DOHH2 (cell line): ENCODE measurements around the gene TTC29.

Experiments used
- H3F3A ChIP-seq: fragments of 200-600 bp; sonication (generic), shearing (Covaris generic); 2 replicates; pipeline ENCODE4 v1.6.0; 2016; ENCODE audit warnings: antibody characterized with exemption, mild to moderate bottlenecking; ENCODE audit not compliant: control insufficient read depth, insufficient read depth
- H3K27ac ChIP-seq: fragments of 200-600 bp; sonication (generic); 2 replicates; pipeline ENCODE4 v1.5.1; 2014; ENCODE audit warnings: low read depth, mild to moderate bottlenecking, low read length, moderate library complexity
- H3K27me3 ChIP-seq: fragments of 200-600 bp; sonication (generic); 2 replicates; pipeline ENCODE4 v1.6.1; 2014; ENCODE audit warnings: mild to moderate bottlenecking, low read length, mixed read lengths; ENCODE audit not compliant: control insufficient read depth
- H3K36me3 ChIP-seq: fragments of 200-600 bp; sonication (generic); 2 replicates; pipeline ENCODE4 v1.6.1; 2014; ENCODE audit warnings: mild to moderate bottlenecking, low read length, moderate library complexity, mixed read lengths; ENCODE audit not compliant: control insufficient read depth
- H3K4me1 ChIP-seq: fragments of 200-600 bp; sonication (generic); 2 replicates; pipeline ENCODE4 v1.6.1; 2014; ENCODE audit warnings: mild to moderate bottlenecking, low read length, mixed read lengths; ENCODE audit not compliant: control insufficient read depth
- H3K4me2 ChIP-seq: fragments of 200-600 bp; sonication (generic); 2 replicates; pipeline ENCODE4 v1.6.0; 2014; ENCODE audit warnings: mild to moderate bottlenecking, low read length, moderate library complexity
- H3K4me3 ChIP-seq: fragments of 200-600 bp; sonication (generic); 2 replicates; pipeline ENCODE4 v1.5.1; 2014; ENCODE audit warnings: mild to moderate bottlenecking, low read length, mixed read lengths
- H3K79me2 ChIP-seq: fragments of 200-600 bp; sonication (generic); 2 replicates; pipeline ENCODE4 v1.6.1; 2014; ENCODE audit warnings: mild to moderate bottlenecking, low read length, mixed read lengths; ENCODE audit not compliant: control insufficient read depth
- H3K9me2 ChIP-seq: fragments of 200-600 bp; sonication (generic); replicated peaks from 2 replicates; pipeline ENCODE4 v1.6.1; 2014; ENCODE audit warnings: mild to moderate bottlenecking, low read length, mixed read lengths; ENCODE audit not compliant: control insufficient read depth
- H3K9me3 ChIP-seq: fragments of 200-600 bp; sonication (generic); 2 replicates; pipeline ENCODE4 v1.6.1; 2014; ENCODE audit warnings: antibody characterized with exemption, low read length, mixed read lengths; ENCODE audit not compliant: control insufficient read depth, insufficient read depth
- H4K20me1 ChIP-seq: fragments of 200-600 bp; sonication (generic); 2 replicates; pipeline ENCODE4 v1.6.0; 2014; ENCODE audit warnings: low read depth, mild to moderate bottlenecking, antibody characterized with exemption, low read length, moderate library complexity; ENCODE audit not compliant: control insufficient read depth, insufficient read depth
- CTCF ChIP-seq: fragments of 200-600 bp; sonication (generic); IDR thresholded peaks from one replicate; pipeline ENCODE4 v1.5.1; 2014; ENCODE audit warnings: antibody characterized with exemption, mild to moderate bottlenecking, low read depth, low read length; ENCODE audit not compliant: poor library complexity, severe bottlenecking
- EZH2phosphoT487 ChIP-seq: fragments of 200-600 bp; sonication (generic); IDR thresholded peaks from 2 replicates; pipeline ENCODE4 v1.6.1; 2017; ENCODE audit warnings: borderline replicate concordance, mild to moderate bottlenecking, antibody characterized with exemption, low read length, moderate library complexity, mixed read lengths

Gene TTC29

GRCh38 chr4:146900295-146900694, 45.4 kb downstream of the TTC29 start:
- Histone ChIP-seq H3K9me2 (no peaks in the 10 kb centered on the region), H3K79me2 (no peaks in the 10 kb centered on the region), H3F3A (no peaks in the 10 kb centered on the region), H3K9me3 (no peaks in the 10 kb centered on the region), H3K27me3 (peaks cover 5% of the 10 kb centered on the region; the same call in 1 of the 2 replicates), H3K27ac (no peak overlapping the region), H3K4me3 (no peak overlapping the region), H4K20me1 (no peaks in the 10 kb centered on the region), H3K36me3 (no peaks in the 10 kb centered on the region), H3K4me1 (no peaks in the 10 kb centered on the region), H3K4me2 (no peak overlapping the region)
- no peak for TF ChIP-seq CTCF

GRCh38 chr4:146890301-146890700, 55.4 kb downstream of the TTC29 start:
- H3K27ac ChIP-seq, result no peak overlapping the region
- H3K4me1 ChIP-seq, result no peaks in the 10 kb centered on the region
- no peaks in the 10 kb centered on the region for H3K36me3 ChIP-seq
- no peak overlapping the region for H3K4me2 ChIP-seq
- TF ChIP-seq EZH2phosphoT487 (no peak), CTCF (no peak)
- H3K4me3 ChIP-seq, result no peak overlapping the region
- no peaks in the 10 kb centered on the region for H3K79me2 ChIP-seq
- H3K27me3 ChIP-seq, result no peaks in the 10 kb centered on the region
- no peaks in the 10 kb centered on the region for H3K9me3 ChIP-seq
- H3K9me2 ChIP-seq, result no peaks in the 10 kb centered on the region
- H3F3A ChIP-seq, result no peaks in the 10 kb centered on the region
- H4K20me1 ChIP-seq, result no peaks in the 10 kb centered on the region

- Histone ChIP-seq H3K9me2 (no peaks in the 10 kb centered on the region), H3F3A (no peaks in the 10 kb centered on the region), H3K9me3 (no peaks in the 10 kb centered on the region), H3K4me3 (no peak overlapping the region), H3K27me3 (no peaks in the 10 kb centered on the region), H3K27ac (no peak overlapping the region), H3K36me3 (no peaks in the 10 kb centered on the region), H3K79me2 (no peaks in the 10 kb centered on the region), H3K4me1 (no peaks in the 10 kb centered on the region), H4K20me1 (no peaks in the 10 kb centered on the region), H3K4me2 (no peak overlapping the region)
- TF ChIP-seq CTCF (no peak), EZH2phosphoT487 (no peak)
Measured at GRCh38 chr4:146883070-146883469, 62.6 kb downstream of the TTC29 start.

- TF ChIP-seq EZH2phosphoT487, result no peak
- TF ChIP-seq CTCF, result no peak
- Histone ChIP-seq H3K79me2 (no peaks in the 10 kb centered on the region), H3F3A (no peaks in the 10 kb centered on the region), H3K4me3 (no peak overlapping the region), H3K4me1 (no peaks in the 10 kb centered on the region), H3K9me2 (no peaks in the 10 kb centered on the region), H3K9me3 (no peaks in the 10 kb centered on the region), H3K27ac (no peak overlapping the region), H3K27me3 (peaks cover 2% of the 10 kb centered on the region; the same call in 1 of the 2 replicates), H3K4me2 (no peak overlapping the region), H3K36me3 (no peaks in the 10 kb centered on the region), H4K20me1 (no peaks in the 10 kb centered on the region)
Measured at GRCh38 chr4:146857298-146857697, 88.4 kb downstream of the TTC29 start.
